ENCODE measurements around the gene SLC17A2.

SLC17A2 gene

GRCh38 chr6:25878721-25879322 lies 51.7 kb downstream of the SLC17A2 start:
- no peak for DNase-seq

DNA sequence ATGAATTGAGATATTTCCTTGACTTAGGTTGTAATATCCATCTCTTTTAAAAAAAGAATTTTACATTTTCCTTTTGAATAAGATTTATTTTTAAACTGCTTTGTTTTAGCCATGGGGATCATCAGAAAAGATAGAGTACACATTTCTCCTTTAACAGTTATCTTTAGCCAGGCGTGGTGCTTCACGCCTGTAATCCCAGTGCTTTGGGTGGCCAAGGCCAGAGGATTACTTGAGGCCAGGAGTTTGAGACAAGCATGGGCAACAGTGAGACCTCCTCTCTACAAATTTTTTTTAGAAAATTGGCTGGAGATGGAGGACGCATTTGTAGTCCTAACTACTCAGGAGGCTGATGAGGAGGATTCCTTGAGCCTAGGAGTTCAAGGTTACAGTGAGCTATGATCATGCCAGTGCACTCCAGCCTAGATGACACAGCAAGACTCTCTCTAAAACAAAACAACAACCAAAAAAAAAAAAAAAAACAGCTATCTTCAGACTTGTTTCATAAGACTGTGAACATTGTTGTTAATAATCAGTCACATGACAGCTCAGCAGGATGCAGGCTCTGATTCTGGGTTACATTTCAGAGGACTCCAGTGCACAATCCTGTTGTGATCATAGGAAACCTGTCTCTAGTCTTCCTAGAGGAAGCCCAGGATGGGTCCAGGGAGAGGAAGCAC lies 54.4 kb downstream of the SLC17A2 start:
- no peak for DNase-seq

GRCh38 chr6:25875563-25875905 lies 55.0 kb downstream of the SLC17A2 start:
- DNase-seq, result no peak

- DNase-seq, result peak; percentile 27
Observed at GRCh38 chr6:25874822-25875562, 55.5 kb downstream of the SLC17A2 start.

- no peak for DNase-seq
Observed at GRCh38 chr6:25874118-25874517, 56.4 kb downstream of the SLC17A2 start, which contains the start of gene SLC17A3. Gene SLC17A3 (minus strand): TSS chr6:25874243. CDS start chr6:25868387, 5,856 bp downstream.

- peak; percentile 55 for DNase-seq
Observed at GRCh38 chr6:25872814-25873213, 57.7 kb downstream of the SLC17A2 start.

DNA sequence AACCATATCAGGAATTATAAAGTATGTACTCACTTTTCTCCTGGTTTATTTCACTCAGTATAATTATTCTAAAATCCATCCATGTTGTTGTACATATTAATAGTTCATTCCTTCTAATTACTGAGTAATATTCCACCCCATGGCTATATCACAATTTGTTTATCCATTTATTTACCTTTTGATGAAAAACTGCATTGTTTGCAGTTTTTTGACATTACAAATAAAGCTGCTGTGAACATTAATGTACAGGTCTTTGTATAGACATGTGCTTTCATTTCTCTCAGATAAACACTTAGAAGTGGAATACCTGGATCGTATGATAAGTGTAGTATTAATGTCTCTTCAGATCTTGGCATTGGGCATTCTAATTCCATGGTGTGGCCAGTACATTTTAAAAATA lies 60.7 kb downstream of the SLC17A2 start:
- DNase-seq, result no peak

DNA sequence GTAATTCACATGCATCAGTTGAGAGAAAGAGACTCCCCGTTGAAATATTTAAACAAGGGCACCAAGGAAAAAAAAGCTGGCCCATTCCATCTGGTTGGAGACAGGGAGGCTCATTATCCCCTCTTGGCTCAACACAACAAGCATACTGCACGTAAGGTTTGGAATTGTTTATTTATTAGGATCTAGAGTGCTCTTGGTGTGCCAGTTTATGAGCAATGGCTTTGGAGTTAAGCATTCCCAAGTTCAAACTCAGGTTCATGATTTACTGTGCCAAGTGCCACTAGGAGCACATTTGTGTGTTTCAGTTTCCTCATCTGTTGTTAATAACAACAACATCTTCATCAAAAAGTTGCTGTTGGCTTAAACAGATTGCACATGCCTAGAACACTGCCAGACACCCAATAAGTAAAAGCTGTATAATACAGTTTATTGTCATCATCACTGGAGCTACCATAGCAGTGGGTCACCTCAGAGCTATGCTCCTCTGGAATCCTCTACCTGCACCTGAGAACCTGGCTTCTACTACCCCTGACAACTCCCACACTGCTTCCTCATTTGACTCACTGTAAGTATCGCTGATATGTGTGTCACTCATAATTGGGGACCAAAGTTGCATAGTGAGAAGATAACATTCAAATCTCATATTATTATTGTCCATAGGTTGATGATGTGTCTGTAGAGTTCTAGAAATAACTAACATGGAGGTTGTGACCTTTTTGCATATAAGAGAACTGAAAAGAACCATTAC lies 61.9 kb downstream of the SLC17A2 start:
- no peak for DNase-seq

DNA sequence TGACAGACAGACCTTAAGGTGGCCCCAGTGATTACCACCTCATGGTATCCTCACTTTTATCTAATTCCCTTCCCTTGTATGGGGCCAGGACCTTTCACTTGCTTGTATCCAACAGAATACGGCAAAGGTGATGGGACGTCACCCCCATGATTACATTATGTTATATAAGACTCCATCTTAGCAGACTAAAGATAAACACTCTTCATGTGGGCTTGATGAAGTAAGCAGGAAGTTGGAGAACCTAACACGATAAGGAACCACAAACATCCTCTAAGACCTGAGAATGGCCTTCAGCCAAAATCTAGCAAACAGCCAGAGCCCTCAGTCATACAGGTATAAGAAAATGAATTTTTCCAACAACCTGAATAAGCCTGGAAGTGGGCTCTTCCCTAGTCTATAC lies 64.5 kb downstream of the SLC17A2 start:
- DNase-seq, result peak; percentile 52

- DNase-seq, result no peak
Observed at GRCh38 chr6:25863360-25863759, 67.1 kb downstream of the SLC17A2 start.

Data from CD4-positive, alpha-beta T cell treated with Interleukin-4 for 4 hours (primary cell).